HG03460 (cell line): ENCODE results near the gene ATAD2B.

ENCODE experiments used
- ATAC-seq: cut with Tn5 transposase; IDR thresholded peaks from one replicate; pipeline ENCODE4 v1.9.1; 2021; ENCODE audit not compliant: unreplicated experiment

ATAD2B gene

GRCh38 chr2:23705771-23706612 is 220.9 kb downstream of the ATAD2B start:
- ATAC-seq, result no peak

- no peak for ATAC-seq
Observed at GRCh38 chr2:23703583-23704385, 223.1 kb downstream of the ATAD2B start.

GRCh38 chr2:23703037-23703582 is 223.8 kb downstream of the ATAD2B start:
- ATAC-seq, result no peak

- no peak for ATAC-seq
Observed at GRCh38 chr2:23700627-23701026, 226.3 kb downstream of the ATAD2B start.

GRCh38 chr2:23699580-23699925 is 227.4 kb downstream of the ATAD2B start:
- no peak for ATAC-seq

GRCh38 chr2:23698721-23699579 is 228.0 kb downstream of the ATAD2B start:
- ATAC-seq, result no peak
